ENCODE results near the gene RPL27. TPM values are rescaled to one million over a fixed set of nuclear protein-coding genes. Genes with fewer than 3 reads are reported as not detected.
A peak's percentile ranks its signal among the peaks of the same experiment; 100 is the strongest.

Gene RPL27
- polyA plus RNA-seq, 1 donor (not counting 4 experiments of a cell fraction or from before 2014, with no cell fraction given): 7,614 TPM

DNA sequence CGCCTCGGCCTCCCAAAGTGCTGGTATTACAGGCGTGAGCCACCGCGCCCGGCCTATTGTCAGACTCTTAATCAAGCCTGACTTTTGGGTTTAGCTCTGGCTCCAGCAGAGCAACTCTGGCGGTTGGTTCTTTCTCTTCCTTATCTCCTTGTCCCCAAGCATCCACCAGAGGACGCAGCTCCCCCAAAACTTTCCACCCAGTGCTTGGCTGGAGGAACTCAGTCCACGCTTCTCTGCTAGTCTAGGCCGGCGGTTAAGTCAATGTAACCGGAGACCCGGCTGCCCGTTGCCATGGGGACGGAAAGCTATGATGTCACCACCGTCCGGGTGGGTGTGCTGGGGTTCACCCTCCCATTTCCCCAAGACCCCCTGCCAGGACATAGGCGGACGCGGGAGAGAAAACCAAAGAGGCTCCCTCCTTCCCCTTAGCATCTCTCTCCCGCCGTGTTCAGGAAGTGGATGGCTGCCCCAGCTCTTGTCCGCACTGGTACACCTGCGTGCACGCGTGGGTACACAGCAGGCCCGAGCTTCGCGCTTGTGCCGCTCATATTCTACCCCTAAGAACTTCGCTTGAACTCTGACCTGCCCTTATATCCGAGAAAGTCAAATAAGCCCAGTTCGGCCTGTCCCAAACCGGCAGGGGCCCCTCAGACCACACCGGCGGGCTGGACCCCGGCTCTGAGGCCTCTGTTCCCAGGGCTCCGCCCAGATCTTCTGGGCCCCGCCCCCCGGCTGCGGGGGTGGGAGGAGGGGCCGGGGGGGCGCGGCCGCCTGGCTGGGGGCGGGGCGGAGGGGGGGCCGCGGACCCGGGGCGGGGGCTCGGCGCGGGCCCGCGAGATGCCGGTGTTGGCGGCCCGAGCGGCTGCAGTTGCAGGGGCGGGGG lies 26.4 kb downstream of the RPL27 start, which contains the start of gene RND2:
TSS of gene RND2 (plus strand) at position 825 of the 883 bp plus-strand sequence. CDS start 117 bp downstream, outside the sequence.
- no peak within 1 kb of the TSS for H3K27ac ChIP-seq (ENCODE audit: control insufficient read depth, insufficient read depth, low read length)

GRCh38 chr17:43025290-43025657 lies 27.1 kb downstream of the RPL27 start:
- no peak for TF ChIP-seq EZH2 (IDR thresholded peaks at IDR 0.05; ENCODE audit: low read length)
- TF ChIP-seq, protein P1, sequence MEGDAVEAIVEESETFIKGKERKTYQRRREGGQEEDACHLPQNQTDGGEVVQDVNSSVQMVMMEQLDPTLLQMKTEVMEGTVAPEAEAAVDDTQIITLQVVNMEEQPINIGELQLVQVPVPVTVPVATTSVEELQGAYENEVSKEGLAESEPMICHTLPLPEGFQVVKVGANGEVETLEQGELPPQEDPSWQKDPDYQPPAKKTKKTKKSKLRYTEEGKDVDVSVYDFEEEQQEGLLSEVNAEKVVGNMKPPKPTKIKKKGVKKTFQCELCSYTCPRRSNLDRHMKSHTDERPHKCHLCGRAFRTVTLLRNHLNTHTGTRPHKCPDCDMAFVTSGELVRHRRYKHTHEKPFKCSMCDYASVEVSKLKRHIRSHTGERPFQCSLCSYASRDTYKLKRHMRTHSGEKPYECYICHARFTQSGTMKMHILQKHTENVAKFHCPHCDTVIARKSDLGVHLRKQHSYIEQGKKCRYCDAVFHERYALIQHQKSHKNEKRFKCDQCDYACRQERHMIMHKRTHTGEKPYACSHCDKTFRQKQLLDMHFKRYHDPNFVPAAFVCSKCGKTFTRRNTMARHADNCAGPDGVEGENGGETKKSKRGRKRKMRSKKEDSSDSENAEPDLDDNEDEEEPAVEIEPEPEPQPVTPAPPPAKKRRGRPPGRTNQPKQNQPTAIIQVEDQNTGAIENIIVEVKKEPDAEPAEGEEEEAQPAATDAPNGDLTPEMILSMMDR (optimal IDR thresholded peaks at IDR 0.05 in 1 of 3, IDR thresholded peaks at IDR 0.05 in 1 of 3, conservative IDR thresholded peaks at IDR 0.05 in 1 of 3; ENCODE audit: extremely low read depth in 1 of 3, insufficient read depth in 2 of 3, low read length in 3 of 3): no peak
- H3K4me2 ChIP-seq (ENCODE audit: control insufficient read depth, extremely low read depth, insufficient read depth, low read depth, low read length): no peak overlapping the region

More for the DNA sequence above, 26.4 kb downstream of the RPL27 start, which contains the start of gene RND2:
- Histone ChIP-seq H2AFZ (ENCODE audit: control insufficient read depth, low read length) (peak within 1 kb of the TSS; percentile 82), H4K20me1 (ENCODE audit: control insufficient read depth, extremely low read depth, insufficient read depth, low read length) (no peaks in the 10 kb centered on the region), H3K36me3 (ENCODE audit: control insufficient read depth in 2 of 2, extremely low read depth in 1 of 2, insufficient read depth in 2 of 2, low read length in 2 of 2) (peaks cover 0 to 2% of the 10 kb centered on the region in 2 experiments), H3K9me3 (ENCODE audit: control insufficient read depth, low read depth, low read length) (no peaks in the 10 kb centered on the region), H3K4me2 (ENCODE audit: control insufficient read depth, extremely low read depth, insufficient read depth, low read depth, low read length) (peak within 1 kb of the TSS; percentile 99), H3K79me2 (ENCODE audit: control insufficient read depth, insufficient read depth, low read length) (peaks cover 12% of the 10 kb centered on the region), H3K4me1 (ENCODE audit: control insufficient read depth, extremely low read depth, insufficient read depth, low read length) (peaks cover 10% of the 10 kb centered on the region), H3K9ac (ENCODE audit: control insufficient read depth, extremely low read depth, insufficient read depth, low read length) (peak within 1 kb of the TSS; percentile 73), H3K4me3 (ENCODE audit: control insufficient read depth in 2 of 3, extremely low read depth in 1 of 3, insufficient read depth in 2 of 3, low read depth in 1 of 3, low read length in 3 of 3) (peak within 1 kb of the TSS; percentile 42 to 87 (median 70)), H3K9me1 (ENCODE audit: control insufficient read depth, extremely low read depth, insufficient read depth, low read length) (no peaks in the 10 kb centered on the region), H3K27me3 (ENCODE audit: control insufficient read depth, extremely low read depth, insufficient read depth, low read length) (peaks cover 17% of the 10 kb centered on the region)
- peak; percentile 23 for TF ChIP-seq EZH2 (IDR thresholded peaks at IDR 0.05; ENCODE audit: low read length)
- TF ChIP-seq, protein P1 (optimal IDR thresholded peaks at IDR 0.05 in 1 of 3, IDR thresholded peaks at IDR 0.05 in 1 of 3, conservative IDR thresholded peaks at IDR 0.05 in 1 of 3; ENCODE audit: extremely low read depth in 1 of 3, insufficient read depth in 2 of 3, low read length in 3 of 3): peak; percentile 74 to 83 (median 78)
- dilution Hi-C loops (cut with MboI; ENCODE audit: extremely low pct_ligation_motif_present, low sequenced_read_pairs): no loop called here
- FAIRE-seq (peak; percentile 85), DNase-seq (ENCODE audit: low read depth, low spot score) (peak; percentile 63)

More at GRCh38 chr17:43025290-43025657, 27.1 kb downstream of the RPL27 start:
- no peak overlapping the region for H3K27ac ChIP-seq (ENCODE audit: control insufficient read depth, insufficient read depth, low read length)
- DNase-seq (ENCODE audit: low read depth, low spot score) (no peak), FAIRE-seq (no peak)
- peaks cover 0 to 1% of the 10 kb centered on the region in 2 experiments for H3K36me3 ChIP-seq (ENCODE audit: control insufficient read depth in 2 of 2, extremely low read depth in 1 of 2, insufficient read depth in 2 of 2, low read length in 2 of 2)
- H2AFZ ChIP-seq (ENCODE audit: control insufficient read depth, low read length): no peak overlapping the region
- H4K20me1 ChIP-seq (ENCODE audit: control insufficient read depth, extremely low read depth, insufficient read depth, low read length): no peaks in the 10 kb centered on the region
- dilution Hi-C loops (cut with MboI; ENCODE audit: extremely low pct_ligation_motif_present, low sequenced_read_pairs): no loop called here
- no peak overlapping the region for H3K9ac ChIP-seq (ENCODE audit: control insufficient read depth, extremely low read depth, insufficient read depth, low read length)
- H3K9me3 ChIP-seq (ENCODE audit: control insufficient read depth, low read depth, low read length): no peaks in the 10 kb centered on the region
- H3K9me1 ChIP-seq (ENCODE audit: control insufficient read depth, extremely low read depth, insufficient read depth, low read length): no peaks in the 10 kb centered on the region
- peaks cover 17% of the 10 kb centered on the region for H3K27me3 ChIP-seq (ENCODE audit: control insufficient read depth, extremely low read depth, insufficient read depth, low read length)
- H3K79me2 ChIP-seq (ENCODE audit: control insufficient read depth, insufficient read depth, low read length): peaks cover 8% of the 10 kb centered on the region
- peaks cover 6% of the 10 kb centered on the region for H3K4me1 ChIP-seq (ENCODE audit: control insufficient read depth, extremely low read depth, insufficient read depth, low read length)
- H3K4me3 ChIP-seq (ENCODE audit: control insufficient read depth in 2 of 3, extremely low read depth in 1 of 3, insufficient read depth in 2 of 3, low read depth in 1 of 3, low read length in 3 of 3): peak overlapping the region in 1 of 3 experiments; percentile 13
